Heart right ventricle (tissue), 16 donors: Measurements from ENCODE around the gene DOCK3. TPM values are rescaled to one million over a fixed set of nuclear protein-coding genes. Genes with fewer than 3 reads are reported as not detected.

Experiments
- ATAC-seq, 8 donors: fragments of 200-7000 bp; cut with Tn5 transposase; one replicate each; pipeline ENCODE4 v1.9.1; 2020; ENCODE audit warnings: mild to moderate bottlenecking in 8 of 8, moderate library complexity in 8 of 8, moderate number of reproducible peaks in 1 of 8
- DNase-seq, 2 donors: peaks; one replicate each; pipeline ENCODE4 v3.0.0-alpha.2; 2020
- H3K27ac ChIP-seq, 10 donors: fragments of 200-600 bp; sonication (generic) in 2 of 10; one replicate each; pipeline versions ENCODE4 v1.5.0 to v1.8.0; 2020 to 2022; ENCODE audit warnings: mild to moderate bottlenecking in 3 of 10
- H3K27me3 ChIP-seq, 7 donors: fragments of 200-600 bp; one replicate each; pipeline ENCODE4 v1.8.0; 2021 to 2022; ENCODE audit warnings: mild to moderate bottlenecking in 2 of 7
- H3K36me3 ChIP-seq, 9 donors: fragments of 200-600 bp; sonication (generic) in 1 of 9; one replicate each; pipeline versions ENCODE4 v1.5.0 to v1.8.0; 2020 to 2022; ENCODE audit warnings: mild to moderate bottlenecking in 2 of 9
- H3K4me1 ChIP-seq, 9 donors: fragments of 200-600 bp; sonication (generic) in 1 of 9; one replicate each; pipeline versions ENCODE4 v1.5.0 to v1.8.0; 2020 to 2022; ENCODE audit warnings: mild to moderate bottlenecking in 4 of 9
- H3K4me3 ChIP-seq, 10 donors: fragments of 200-600 bp; sonication (generic) in 2 of 10; one replicate each; pipeline versions ENCODE4 v1.5.0 to v1.8.0; 2020 to 2022; ENCODE audit warnings: mild to moderate bottlenecking in 7 of 10, moderate library complexity in 2 of 10
- H3K9me3 ChIP-seq, 11 donors: fragments of 200-600 bp in 10 of 11; sonication (generic) in 2 of 11; one replicate each; pipeline versions ENCODE4 v1.5.0 to v1.8.0; 2013 to 2022; ENCODE audit warnings: mild to moderate bottlenecking in 2 of 11, control low read depth in 1 of 11, moderate library complexity in 1 of 11
- WGBS, 2 donors: extraction: QIAGEN DNeasy Blood & Tissue Kit; methylation state at CpG; one replicate each; pipeline ENCODE4 v1.1.7; 2013; ENCODE audit warnings: inconsistent platforms in 1 of 2; 5-methylcytosine and 5-hydroxymethylcytosine counted together
- intact Hi-C, 10 donors: fragments of 100-400 bp; cut with DNase I; formaldehyde crosslinking; loops; one replicate each; pipeline versions ENCODE4 v1.11.1 to v1.14.2; 2022
- polyA plus RNA-seq, 2 donors: library from polyadenylated mRNA; stranded (reverse); fragments of 200-250 nt; gene quantifications; one replicate each; pipeline ENCODE4 v1.2.3, GENCODE V29; 2013
- total RNA-seq, 10 donors: library from RNA; stranded (reverse); fragmentation: NEBNext Ultra II Directional in 3 of 10; extraction: Animal tissue kit (Norgen Biotek cat#: 25700) in 3 of 10; gene quantifications; one replicate each; pipeline versions ENCODE4 v1.2.1 to v1.2.4, GENCODE V29; 2021 to 2023
- TF ChIP-seq, protein P1 (sequence below), 9 donors: fragments of 200-600 bp; sonication (generic) in 2 of 9; IDR thresholded peaks; one replicate each; pipeline versions ENCODE4 v1.5.0 to v1.8.0; 2021 to 2022; ENCODE audit warnings: antibody characterized with exemption in 9 of 9, mild to moderate bottlenecking in 5 of 9, moderate library complexity in 1 of 9
- donor health status: Arrhythmogenic right ventricular cardiomyopathy.
- donor health status: ischemic (EF 13 %, LVEDD 7.1; RV severe dilation, severe dysfunction).
- donor health status: healthy with polysubstance abuse.
- donor health status: DM: no; HTN: yes; CAD: no.
- donor health status: DM: no; HTN: no; CAD: no.
- donor health status: ischemic (EF 25% LVEDD 6.9; RV normal size, moderate dysfunction).
- donor health status: ischemic (EF 25% LVEDD 5.7; RV mildly dilated, moderate dysfunction).
- donor health status: healthy.
- donor health status: DM: yes; HTN: yes; CAD: no.
- donor health status: Ischemic cardiomyopathy.
- donor health status: ischemic (EF 35%, LVEDD 5.7; RV mildly dilated, moderate dysfunction).
- donor health status: nonischemic (EF 11% LVEDD 7.7; RV severe dilation, severe dysfunction).
- donor health status: DM: yes; HTN: yes; CAD: no.
- donor health status: PGD.
- donor health status: ischemic (EF 29% LVEDD 5.4; RV normal size, mild dysfunction).
- donor health status: nonischemic (EF 23%, LVEDD 6.1; RV moderate dilation, normal function).

Gene DOCK3
- total and polyA plus RNA-seq, 12 donors = 1.2 to 6.6 (median 4.7) TPM

DNA sequence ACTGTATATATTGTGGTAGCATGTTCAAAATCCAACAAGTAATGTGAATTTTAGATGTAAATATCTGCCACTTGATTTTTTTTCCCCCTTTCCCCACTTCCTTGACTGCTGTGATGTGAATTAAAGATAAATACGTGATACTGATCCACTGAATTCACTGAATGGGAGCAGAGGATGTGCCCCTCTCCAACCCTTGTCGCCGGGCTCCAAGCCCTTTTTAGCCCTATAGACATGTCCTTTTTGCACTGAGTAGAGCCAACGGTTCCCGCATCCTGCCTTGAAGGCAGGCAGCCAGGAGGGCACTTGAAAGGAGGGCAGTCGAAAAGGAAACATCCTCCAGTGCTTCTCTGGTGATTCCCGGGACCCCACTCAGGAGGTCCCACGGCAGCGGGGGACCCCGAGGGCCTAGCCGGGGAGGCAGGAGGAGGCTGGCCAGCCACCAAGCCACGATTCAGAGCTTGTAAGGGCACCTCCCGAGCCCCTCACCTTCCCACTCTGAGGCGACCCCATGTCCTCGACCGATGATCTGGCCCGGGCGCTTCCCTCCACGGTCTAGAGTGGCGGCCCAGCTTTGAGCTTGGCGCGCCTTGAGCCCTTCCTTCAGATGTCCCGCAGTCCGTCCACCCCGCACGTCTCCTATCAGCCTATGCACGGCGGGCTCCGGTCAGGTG is 709.5 kb downstream of the DOCK3 start:
- Histone ChIP-seq H3K4me3 (peak overlapping the region; percentile 73 to 97 (median 86)), H3K9me3 (no peaks in the 10 kb centered on the region), H3K36me3 (peaks cover 0 to 29% (median 15%) of the 10 kb centered on the region in 9 donors), H3K4me1 (peaks cover 12 to 48% (median 44%) of the 10 kb centered on the region in 9 donors), H3K27me3 (no peaks in the 10 kb centered on the region), H3K27ac (peak overlapping the region; percentile 80 to 98 (median 94))
- 1% methylated on average over 29 of the region's 29 CpGs for WGBS, 2 donors
- intact Hi-C loops = loop anchor here in 3 of 10 donors (10.0 kb wide), 2 partner anchors 301 to 809 kb away; no protein-coding TSS in a partner anchor
- TF ChIP-seq, protein P1, sequence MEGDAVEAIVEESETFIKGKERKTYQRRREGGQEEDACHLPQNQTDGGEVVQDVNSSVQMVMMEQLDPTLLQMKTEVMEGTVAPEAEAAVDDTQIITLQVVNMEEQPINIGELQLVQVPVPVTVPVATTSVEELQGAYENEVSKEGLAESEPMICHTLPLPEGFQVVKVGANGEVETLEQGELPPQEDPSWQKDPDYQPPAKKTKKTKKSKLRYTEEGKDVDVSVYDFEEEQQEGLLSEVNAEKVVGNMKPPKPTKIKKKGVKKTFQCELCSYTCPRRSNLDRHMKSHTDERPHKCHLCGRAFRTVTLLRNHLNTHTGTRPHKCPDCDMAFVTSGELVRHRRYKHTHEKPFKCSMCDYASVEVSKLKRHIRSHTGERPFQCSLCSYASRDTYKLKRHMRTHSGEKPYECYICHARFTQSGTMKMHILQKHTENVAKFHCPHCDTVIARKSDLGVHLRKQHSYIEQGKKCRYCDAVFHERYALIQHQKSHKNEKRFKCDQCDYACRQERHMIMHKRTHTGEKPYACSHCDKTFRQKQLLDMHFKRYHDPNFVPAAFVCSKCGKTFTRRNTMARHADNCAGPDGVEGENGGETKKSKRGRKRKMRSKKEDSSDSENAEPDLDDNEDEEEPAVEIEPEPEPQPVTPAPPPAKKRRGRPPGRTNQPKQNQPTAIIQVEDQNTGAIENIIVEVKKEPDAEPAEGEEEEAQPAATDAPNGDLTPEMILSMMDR (IDR thresholded peaks at IDR 0.05) = no peak
- ATAC-seq = peak; percentile 23 to 61 (median 46)
- DNase-seq = peak in 1 of 2 donors; percentile 28

DNA sequence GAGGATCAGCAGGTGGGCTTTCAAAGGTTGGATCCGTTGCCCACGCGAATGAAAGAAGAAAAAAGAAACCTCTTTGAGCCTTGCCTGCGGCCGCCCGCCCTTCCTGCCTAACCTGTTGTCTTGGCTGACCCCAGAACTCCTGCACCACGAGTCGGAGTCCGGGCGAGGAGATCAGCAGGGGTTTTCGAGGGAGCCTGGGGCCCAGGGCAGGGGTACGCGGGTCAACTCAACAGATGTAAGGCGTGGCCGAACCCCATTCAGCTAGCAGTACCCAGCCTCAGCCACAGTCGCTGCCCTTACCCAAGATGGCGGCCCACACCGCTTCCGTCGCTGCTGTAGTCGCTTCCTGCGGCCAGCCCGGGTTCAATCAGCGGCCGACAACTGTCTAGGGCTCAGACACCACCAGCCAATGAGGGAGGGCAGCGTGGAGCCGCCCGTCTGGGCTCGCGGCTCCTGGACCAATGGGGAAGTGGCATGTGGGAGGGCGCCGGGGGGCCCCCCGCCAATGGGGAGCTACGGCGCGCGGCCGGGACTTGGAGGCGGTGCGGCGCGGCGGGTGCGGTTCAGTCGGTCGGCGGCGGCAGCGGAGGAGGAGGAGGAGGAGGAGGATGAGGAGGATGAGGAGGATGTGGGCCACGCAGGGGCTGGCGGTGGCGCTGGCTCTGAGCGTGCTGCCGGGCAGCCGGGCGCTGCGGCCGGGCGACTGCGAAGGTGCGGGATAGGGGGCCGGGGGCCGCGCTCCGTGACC is 710.2 kb downstream of the DOCK3 start, which contains the start of gene MANF:
TSS of gene MANF (plus strand) at position 566 of the 748 bp plus-strand sequence. CDS start at position 618, 52 bp downstream.
- Histone ChIP-seq H3K4me1 (peaks cover 12 to 56% (median 49%) of the 10 kb centered on the region in 9 donors), H3K36me3 (peaks cover 0 to 37% (median 15%) of the 10 kb centered on the region in 9 donors), H3K27me3 (no peaks in the 10 kb centered on the region), H3K4me3 (peak within 1 kb of the TSS; percentile 73 to 97 (median 86)), H3K9me3 (no peaks in the 10 kb centered on the region), H3K27ac (peak within 1 kb of the TSS; percentile 80 to 98 (median 94))
- intact Hi-C loops = loop anchor here in 6 of 10 donors (5.0 to 10.0 kb wide), 5 partner anchors 287 to 810 kb away; partner anchors contain the start of genes MAPKAPK3 (in 3 of the 6) and TEX264 (in 1 of the 6)
- ATAC-seq = peak; percentile 97 to 99 (median 99)
- TF ChIP-seq, protein P1 (IDR thresholded peaks at IDR 0.05) = peak in 1 of 9 donors; percentile 27
- WGBS, 2 donors = 0% methylated on average over 37 to 65 of the region's 65 CpGs
- peak; percentile 97 to 98 for DNase-seq

DNA sequence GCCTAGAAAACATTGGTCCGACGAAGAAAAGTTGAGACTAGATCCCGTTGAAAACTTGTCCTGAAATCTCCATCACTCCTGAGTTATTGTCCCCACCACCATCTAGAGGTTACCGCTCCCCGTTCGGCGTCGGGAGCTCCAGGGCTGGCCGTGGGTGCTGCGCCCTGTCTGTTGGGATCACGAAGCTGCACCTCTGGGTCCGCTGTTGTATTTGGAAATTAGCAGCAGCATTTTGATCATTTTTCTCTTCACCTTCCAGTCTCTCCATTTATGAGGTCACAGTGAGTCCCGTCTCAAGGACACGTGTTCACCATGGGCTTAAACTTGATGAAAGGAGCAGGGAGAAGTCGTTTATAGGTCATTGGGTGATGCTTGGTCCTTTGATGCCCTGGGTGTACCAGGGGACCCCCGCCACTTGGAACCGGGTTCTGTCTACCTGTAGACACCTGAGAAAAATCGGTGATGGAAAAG is 710.9 kb downstream of the DOCK3 start:
- TF ChIP-seq, protein P1 (IDR thresholded peaks at IDR 0.05) = no peak
- peak overlapping the region; percentile 73 to 97 (median 86) for H3K4me3 ChIP-seq
- H3K36me3 ChIP-seq = peaks cover 0 to 40% (median 15%) of the 10 kb centered on the region in 9 donors
- H3K27ac ChIP-seq = peak overlapping the region; percentile 78 to 98 (median 94)
- H3K9me3 ChIP-seq = no peaks in the 10 kb centered on the region
- intact Hi-C loops = loop anchor here in 6 of 10 donors (5.0 to 10.0 kb wide), 5 partner anchors 287 to 811 kb away; partner anchors contain the start of genes MAPKAPK3 (in 3 of the 6) and TEX264 (in 1 of the 6)
- no peaks in the 10 kb centered on the region for H3K27me3 ChIP-seq
- DNase-seq (no peak), ATAC-seq (no peak)
- 2 to 4% methylated on average over 18 of the region's 18 CpGs for WGBS, 2 donors
- H3K4me1 ChIP-seq = peaks cover 18 to 63% (median 56%) of the 10 kb centered on the region in 9 donors
